Right ventricle myocardium inferior (tissue), 1 donor: ENCODE measurements around the gene CDC14B. TPM values are rescaled to one million over a fixed set of nuclear protein-coding genes. Genes with fewer than 3 reads are reported as not detected.

Experiments
- ATAC-seq: fragments of 200-7000 bp; cut with Tn5 transposase; one replicate; pipeline ENCODE4 v1.9.1; 2020; ENCODE audit warnings: mild to moderate bottlenecking, moderate library complexity
- DNase-seq: peaks from one replicate; pipeline ENCODE4 v3.0.0; 2021; ENCODE audit errors: missing footprints
- intact Hi-C: fragments of 100-400 bp; cut with DNase I; formaldehyde crosslinking; loops from one replicate; pipeline ENCODE4 v1.11.0; 2022
- total RNA-seq: library from RNA; stranded (reverse); fragmentation: NEBNext Ultra II Directional; extraction: Animal tissue kit (Norgen Biotek cat#: 25700); gene quantifications from one replicate; pipeline ENCODE4 v1.2.1, GENCODE V29; 2021
- donor health status: DM: no; HTN: yes; CAD: no; lungs with severe emphysema.

The CDC14B gene
- total RNA-seq, 1 donor from 2014 or later: 14.5 TPM

GRCh38 chr9:96498796-96499195 is 120.8 kb downstream of the CDC14B start:
- DNase-seq (no peak), ATAC-seq (no peak)
- intact Hi-C loops: no loop called here

GRCh38 chr9:96497117-96497399 is 122.6 kb downstream of the CDC14B start:
- no peak for DNase-seq
- intact Hi-C loops: no loop called here
- no peak for ATAC-seq

- intact Hi-C loops: no loop called here
- no peak for DNase-seq
- no peak for ATAC-seq
These were observed 123.1 kb downstream of the CDC14B start for GRCh38 chr9:96496368-96497116.

GRCh38 chr9:96495341-96495740 is 124.3 kb downstream of the CDC14B start:
- intact Hi-C loops: no loop called here
- DNase-seq (no peak), ATAC-seq (no peak)

- no peak for ATAC-seq
- no peak for DNase-seq
- intact Hi-C loops: no loop called here
These were observed 125.3 kb downstream of the CDC14B start for GRCh38 chr9:96494215-96494800.

- intact Hi-C loops: no loop called here
- ATAC-seq (no peak), DNase-seq (no peak)
These were observed 125.9 kb downstream of the CDC14B start for GRCh38 chr9:96493757-96494156.

- DNase-seq (no peak), ATAC-seq (no peak)
- intact Hi-C loops: no loop called here
These were observed 126.6 kb downstream of the CDC14B start for GRCh38 chr9:96492993-96493531.

GRCh38 chr9:96491880-96492525 is 127.6 kb downstream of the CDC14B start:
- ATAC-seq: peak; percentile 21
- intact Hi-C loops: no loop called here
- DNase-seq: no peak

GRCh38 chr9:96491079-96491879 is 128.4 kb downstream of the CDC14B start:
- DNase-seq (no peak), ATAC-seq (no peak)
- intact Hi-C loops: no loop called here

- intact Hi-C loops: no loop called here
- ATAC-seq (no peak), DNase-seq (no peak)
These were observed 129.0 kb downstream of the CDC14B start for GRCh38 chr9:96490534-96491078.

- intact Hi-C loops: loop anchor here (5.0 kb wide), 1 partner anchor 73 kb away; no protein-coding TSS in a partner anchor
- ATAC-seq (no peak), DNase-seq (no peak)
These were observed 130.1 kb downstream of the CDC14B start for GRCh38 chr9:96489482-96489979.

GRCh38 chr9:96487949-96488348 is 131.7 kb downstream of the CDC14B start:
- DNase-seq (no peak), ATAC-seq (no peak)
- intact Hi-C loops: loop anchor here (5.0 kb wide), 1 partner anchor 74 kb away; no protein-coding TSS in a partner anchor

GRCh38 chr9:96487029-96487396 is 132.6 kb downstream of the CDC14B start:
- ATAC-seq (no peak), DNase-seq (no peak)
- intact Hi-C loops: loop anchor here (5.0 kb wide), 1 partner anchor 75 kb away; no protein-coding TSS in a partner anchor

- ATAC-seq (peak; percentile 87), DNase-seq (peak; percentile 88)
- intact Hi-C loops: loop anchor here (5.0 kb wide), 1 partner anchor 76 kb away; no protein-coding TSS in a partner anchor
These were observed 133.1 kb downstream of the CDC14B start for GRCh38 chr9:96486386-96487028.

GRCh38 chr9:96485280-96485679 is 134.4 kb downstream of the CDC14B start:
- intact Hi-C loops: loop anchor here (5.0 kb wide), 1 partner anchor 77 kb away; no protein-coding TSS in a partner anchor
- ATAC-seq: no peak
- no peak for DNase-seq

GRCh38 chr9:96484521-96484931 is 135.1 kb downstream of the CDC14B start:
- intact Hi-C loops: no loop called here
- DNase-seq (no peak), ATAC-seq (no peak)

- intact Hi-C loops: no loop called here
- ATAC-seq: no peak
- DNase-seq: no peak
These were observed 135.8 kb downstream of the CDC14B start for GRCh38 chr9:96483733-96484390.

GRCh38 chr9:96483197-96483596 is 136.4 kb downstream of the CDC14B start:
- no peak for ATAC-seq
- no peak for DNase-seq
- intact Hi-C loops: no loop called here
